Left lung (tissue), 10 donors: ENCODE results near the gene R3HDM4. TPM values are rescaled to one million over a fixed set of nuclear protein-coding genes. Genes with fewer than 3 reads are reported as not detected.

Experiments used
- ATAC-seq: fragments of 200-7000 bp; cut with Tn5 transposase; one replicate; pipeline ENCODE4 v1.9.1; 2020; ENCODE audit warnings: moderate library complexity
- DNase-seq, 4 donors: peaks; one replicate each; pipeline ENCODE4 v3.0.0-alpha.2; 2013 to 2020
- H3K27ac ChIP-seq, 2 donors: fragments of 200-600 bp; sonication (generic) in 1 of 2; one replicate each; pipeline versions ENCODE4 v1.5.0 to v1.8.0; 2020 to 2021
- H3K27me3 ChIP-seq, 2 donors: fragments of 200-600 bp; sonication (generic) in 1 of 2; one replicate each; pipeline versions ENCODE4 v1.5.0 to v1.8.0; 2020 to 2021
- H3K36me3 ChIP-seq, 2 donors: fragments of 200-600 bp; sonication (generic) in 1 of 2; one replicate each; pipeline versions ENCODE4 v1.5.0 to v1.8.0; 2020 to 2021
- H3K4me1 ChIP-seq, 2 donors: fragments of 200-600 bp; one replicate each; pipeline ENCODE4 v1.8.0; 2021
- H3K4me3 ChIP-seq, 2 donors: fragments of 200-600 bp; sonication (generic) in 1 of 2; one replicate each; pipeline versions ENCODE4 v1.5.0 to v1.8.0; 2020 to 2021; ENCODE audit warnings: mild to moderate bottlenecking in 1 of 2
- H3K9me3 ChIP-seq, 2 donors: fragments of 200-600 bp; sonication (generic) in 1 of 2; one replicate each; pipeline versions ENCODE4 v1.5.0 to v1.8.0; 2020 to 2021
- CTCF ChIP-seq, 2 donors: fragments of 200-600 bp; sonication (generic) in 1 of 2; IDR thresholded peaks; one replicate each; pipeline versions ENCODE4 v1.5.0 to v1.8.0; 2021; ENCODE audit warnings: antibody characterized with exemption in 2 of 2
- intact Hi-C, 2 donors: fragments of 100-400 bp; cut with DNase I; formaldehyde crosslinking; loops; one replicate each; pipeline versions ENCODE4 v1.11.2 to v1.14.2; 2022
- polyA plus RNA-seq, 6 donors: library from polyadenylated mRNA; unstranded; fragments of 120-200 nt; gene quantifications; one replicate each; pipeline ENCODE4 v1.2.1, GENCODE V29; 2013; ENCODE audit not compliant: insufficient read length in 6 of 6
- total RNA-seq, 2 donors: library from RNA; stranded (reverse); fragmentation: NEBNext Ultra II Directional; extraction: Animal tissue kit (Norgen Biotek cat#: 25700); gene quantifications; one replicate each; pipeline ENCODE4 v1.2.1, GENCODE V29; 2021
- donor health status: DM: no; HTN: yes; CAD: no.
- donor health status: DM: no; HTN: no; CAD: no.

The R3HDM4 gene
- total and polyA plus RNA-seq, 8 donors: 28.8 to 66.3 (median 39.0) TPM

GRCh38 chr19:927780-928401, 14.9 kb upstream of the R3HDM4 start:
- Histone ChIP-seq H3K9me3 (no peaks in the 10 kb centered on the region), H3K4me1 (peaks cover 10 to 52% of the 10 kb centered on the region in 2 donors), H3K27ac (peak overlapping the region in 1 of 2 donors; percentile 98), H3K36me3 (peaks cover 0 to 37% of the 10 kb centered on the region in 2 donors), H3K4me3 (peak overlapping the region in 1 of 2 donors; percentile 94), H3K27me3 (no peaks in the 10 kb centered on the region)
- TF ChIP-seq CTCF (IDR thresholded peaks at IDR 0.05): no peak
- ATAC-seq: no peak
- no peak for DNase-seq
- intact Hi-C loops: loop anchor here in 1 of 2 donors (2.0 kb wide), 1 partner anchor 55 kb away; no protein-coding TSS in a partner anchor

- TF ChIP-seq CTCF (IDR thresholded peaks at IDR 0.05): no peak
- Histone ChIP-seq H3K4me1 (peaks cover 5 to 47% of the 10 kb centered on the region in 2 donors), H3K27me3 (no peaks in the 10 kb centered on the region), H3K9me3 (no peaks in the 10 kb centered on the region), H3K4me3 (peak overlapping the region; percentile 79 to 94), H3K27ac (peak overlapping the region; percentile 78 to 98), H3K36me3 (peaks cover 0 to 31% of the 10 kb centered on the region in 2 donors)
- intact Hi-C loops: loop anchor here in 1 of 2 donors (2.0 kb wide), 1 partner anchor 55 kb away; no protein-coding TSS in a partner anchor
- ATAC-seq (no peak), DNase-seq (peak in 1 of 4 donors; percentile 81)
Measured at GRCh38 chr19:927351-927779, 14.3 kb upstream of the R3HDM4 start.

GRCh38 chr19:926589-927350, 13.8 kb upstream of the R3HDM4 start:
- H3K27me3 ChIP-seq: no peaks in the 10 kb centered on the region

GRCh38 chr19:926323-926588, 13.2 kb upstream of the R3HDM4 start:
- intact Hi-C loops: loop anchor here in 1 of 2 donors (2.0 kb wide), 1 partner anchor 57 kb away; no protein-coding TSS in a partner anchor
- H3K27me3 ChIP-seq: peaks cover 2 to 3% of the 10 kb centered on the region in 2 donors
- H3K4me1 ChIP-seq: peaks cover 5 to 49% of the 10 kb centered on the region in 2 donors
- H3K4me3 ChIP-seq: peak overlapping the region; percentile 79 to 94
- peak overlapping the region; percentile 78 to 98 for H3K27ac ChIP-seq
- DNase-seq (no peak), ATAC-seq (no peak)
- no peak for TF ChIP-seq CTCF (IDR thresholded peaks at IDR 0.05)
- peaks cover 0 to 23% of the 10 kb centered on the region in 2 donors for H3K36me3 ChIP-seq
- H3K9me3 ChIP-seq: no peaks in the 10 kb centered on the region

More at GRCh38 chr19:926589-927350, 13.8 kb upstream of the R3HDM4 start:
- H3K27ac ChIP-seq: peak overlapping the region; percentile 78 to 98
- H3K4me3 ChIP-seq: peak overlapping the region; percentile 79 to 94
- TF ChIP-seq CTCF (IDR thresholded peaks at IDR 0.05): no peak
- H3K4me1 ChIP-seq: peaks cover 5 to 47% of the 10 kb centered on the region in 2 donors
- DNase-seq (peak in 3 of 4 donors; percentile 79 to 95 (median 83)), ATAC-seq (peak; percentile 30)
- no peaks in the 10 kb centered on the region for H3K9me3 ChIP-seq
- intact Hi-C loops: loop anchor here in 1 of 2 donors (2.0 kb wide), 1 partner anchor 56 kb away; no protein-coding TSS in a partner anchor
- H3K36me3 ChIP-seq: peaks cover 0 to 28% of the 10 kb centered on the region in 2 donors
